Liver (tissue), 9 donors: Measurements from ENCODE around the gene TMEM204. TPM values are rescaled to one million over a fixed set of nuclear protein-coding genes. Genes with fewer than 3 reads are reported as not detected.

Source experiments
- DNase-seq: peaks from one replicate; pipeline ENCODE4 v3.0.0-alpha.2; 2017; ENCODE audit warnings: low spot score
- H3K27ac ChIP-seq, 2 donors: one replicate each; pipeline ENCODE4 v1.7.0; 2013; ENCODE audit warnings: inconsistent platforms in 2 of 2, low read length in 2 of 2, control low read depth in 1 of 2, low read depth in 1 of 2, mild to moderate bottlenecking in 1 of 2
- H3K27me3 ChIP-seq, 4 donors: one replicate each; pipeline versions ENCODE4 v1.6.1 to v1.7.0; 2013; ENCODE audit warnings: low read length in 3 of 4, inconsistent platforms in 1 of 4, mild to moderate bottlenecking in 1 of 4, moderate library complexity in 1 of 4; ENCODE audit not compliant: control insufficient read depth in 4 of 4, insufficient read depth in 4 of 4
- H3K36me3 ChIP-seq, 4 donors: one replicate each; pipeline versions ENCODE4 v1.6.1 to v1.7.0; 2013; ENCODE audit warnings: low read length in 3 of 4, mild to moderate bottlenecking in 3 of 4, low read depth in 1 of 4, moderate library complexity in 1 of 4; ENCODE audit not compliant: control insufficient read depth in 4 of 4, insufficient read depth in 3 of 4
- H3K4me1 ChIP-seq, 4 donors: one replicate each; pipeline versions ENCODE4 v1.6.1 to v1.7.0; 2013; ENCODE audit warnings: low read length in 3 of 4, mild to moderate bottlenecking in 3 of 4, moderate library complexity in 1 of 4; ENCODE audit not compliant: control insufficient read depth in 4 of 4, insufficient read depth in 4 of 4
- H3K4me3 ChIP-seq, 3 donors: one replicate each; pipeline versions ENCODE4 v1.6.1 to v1.7.0; 2013; ENCODE audit warnings: low read length in 3 of 3, control low read depth in 1 of 3, low read depth in 1 of 3, mild to moderate bottlenecking in 1 of 3
- H3K9ac ChIP-seq, 2 donors: one replicate each; pipeline ENCODE4 v1.7.0; 2013; ENCODE audit warnings: low read length in 2 of 2, mild to moderate bottlenecking in 2 of 2, moderate library complexity in 2 of 2, control low read depth in 1 of 2, low read depth in 1 of 2
- H3K9me3 ChIP-seq, 4 donors: one replicate each; pipeline versions ENCODE4 v1.6.1 to v1.7.0; 2013; ENCODE audit warnings: low read length in 3 of 4; ENCODE audit not compliant: control insufficient read depth in 4 of 4
- EGR1 ChIP-seq, 2 donors: IDR thresholded peaks; 2 replicates each; pipeline ENCODE4 v1.6.1; 2016 to 2018; ENCODE audit warnings: antibody characterized with exemption in 2 of 2, low read depth in 2 of 2
- FOXA1 ChIP-seq: IDR thresholded peaks from 2 replicates; pipeline ENCODE4 v1.6.1; 2016; ENCODE audit warnings: antibody characterized with exemption
- FOXA2 ChIP-seq: IDR thresholded peaks from 2 replicates; pipeline ENCODE4 v1.6.1; 2016; ENCODE audit warnings: antibody characterized with exemption
- GABPA ChIP-seq, 2 donors: IDR thresholded peaks in 1 of 2; conservative IDR thresholded peaks in 1 of 2; 2 replicates each; pipeline ENCODE4 v1.6.1; 2016; ENCODE audit warnings: antibody characterized with exemption in 2 of 2, mild to moderate bottlenecking in 1 of 2, moderate library complexity in 1 of 2
- HNF4A ChIP-seq, 2 donors: conservative IDR thresholded peaks; 2 replicates each; pipeline ENCODE4 v1.6.1; 2016; ENCODE audit warnings: antibody characterized with exemption in 2 of 2, mild to moderate bottlenecking in 2 of 2
- HNF4G ChIP-seq: IDR thresholded peaks from 2 replicates; pipeline ENCODE4 v1.6.1; 2016; ENCODE audit warnings: antibody characterized with exemption
- JUND ChIP-seq, 2 donors: IDR thresholded peaks; 2 replicates each; pipeline ENCODE4 v1.6.1; 2016; ENCODE audit warnings: antibody characterized with exemption in 2 of 2
- NR2F2 ChIP-seq: IDR thresholded peaks from 2 replicates; pipeline ENCODE4 v1.6.1; 2016; ENCODE audit warnings: antibody characterized with exemption
- RAD21 ChIP-seq, 2 donors: IDR thresholded peaks; 2 replicates each; pipeline ENCODE4 v1.6.1; 2016; ENCODE audit warnings: antibody characterized with exemption in 2 of 2, mild to moderate bottlenecking in 2 of 2
- RXRA ChIP-seq, 2 donors: IDR thresholded peaks; 2 replicates each; pipeline ENCODE4 v1.6.1; 2017 to 2018; ENCODE audit warnings: antibody characterized with exemption in 2 of 2, mild to moderate bottlenecking in 1 of 2
- SP1 ChIP-seq: IDR thresholded peaks from 2 replicates; pipeline ENCODE4 v1.6.1; 2018; ENCODE audit warnings: antibody characterized with exemption, mild to moderate bottlenecking
- TAF1 ChIP-seq: conservative IDR thresholded peaks from 2 replicates; pipeline ENCODE4 v1.6.1; 2016; ENCODE audit warnings: antibody characterized with exemption, mild to moderate bottlenecking
- YY1 ChIP-seq: IDR thresholded peaks from 2 replicates; pipeline ENCODE4 v1.6.1; 2016; ENCODE audit warnings: antibody characterized with exemption, mild to moderate bottlenecking
- WGBS: extraction: QIAGEN DNeasy Blood & Tissue Kit; methylation state at CpG from one replicate; pipeline ENCODE4 v1.1.7; 2013; 5-methylcytosine and 5-hydroxymethylcytosine counted together
- polyA plus RNA-seq, 2 donors: library from polyadenylated mRNA; stranded (reverse) in 1 of 2; unstranded in 1 of 2; fragments of 200-250 nt in 1 of 2; fragments of >200 nt in 1 of 2; fragmentation: Nextera tagmentation in 1 of 2; extraction: Ambion mirVana in 1 of 2; gene quantifications; one replicate each; pipeline versions ENCODE4 v1.2.1 to v1.2.3, GENCODE V29; 2013 to 2015
- total RNA-seq, 2 donors: library from RNA; depleted of rRNA; stranded (reverse); fragments of >200 nt; gene quantifications; one replicate each; pipeline ENCODE4 v1.2.3, GENCODE V29; 2014
- TF ChIP-seq, protein P1 (sequence below): IDR thresholded peaks from 2 replicates; pipeline ENCODE4 v1.6.1; 2016; ENCODE audit warnings: antibody characterized with exemption, mild to moderate bottlenecking
- TF ChIP-seq, protein P2 (sequence below): IDR thresholded peaks from 2 replicates; pipeline ENCODE4 v1.6.1; 2016; ENCODE audit warnings: antibody characterized with exemption
- TF ChIP-seq, protein P3 (sequence below): IDR thresholded peaks from 2 replicates; pipeline ENCODE4 v1.6.1; 2016; ENCODE audit warnings: antibody characterized with exemption
- TF ChIP-seq, protein P4 (sequence below): fragments of 150-350 bp; IDR thresholded peaks from 2 replicates; pipeline ENCODE4 v1.5.1; 2017; ENCODE audit warnings: improper control_type of control experiment, low read depth, low read length; ENCODE audit not compliant: missing input control
- TF ChIP-seq, protein P5 (sequence below): IDR thresholded peaks from 2 replicates; pipeline ENCODE4 v1.6.1; 2016; ENCODE audit warnings: antibody characterized with exemption
- donor health status: healthy.
- donor health status: healthy.
- donor health status: healthy.
- donor health status: healthy.
- donor health status: healthy.

TMEM204 gene
- total and polyA plus RNA-seq, 4 donors: 3.5 to 14.4 (median 10.7) TPM

DNA sequence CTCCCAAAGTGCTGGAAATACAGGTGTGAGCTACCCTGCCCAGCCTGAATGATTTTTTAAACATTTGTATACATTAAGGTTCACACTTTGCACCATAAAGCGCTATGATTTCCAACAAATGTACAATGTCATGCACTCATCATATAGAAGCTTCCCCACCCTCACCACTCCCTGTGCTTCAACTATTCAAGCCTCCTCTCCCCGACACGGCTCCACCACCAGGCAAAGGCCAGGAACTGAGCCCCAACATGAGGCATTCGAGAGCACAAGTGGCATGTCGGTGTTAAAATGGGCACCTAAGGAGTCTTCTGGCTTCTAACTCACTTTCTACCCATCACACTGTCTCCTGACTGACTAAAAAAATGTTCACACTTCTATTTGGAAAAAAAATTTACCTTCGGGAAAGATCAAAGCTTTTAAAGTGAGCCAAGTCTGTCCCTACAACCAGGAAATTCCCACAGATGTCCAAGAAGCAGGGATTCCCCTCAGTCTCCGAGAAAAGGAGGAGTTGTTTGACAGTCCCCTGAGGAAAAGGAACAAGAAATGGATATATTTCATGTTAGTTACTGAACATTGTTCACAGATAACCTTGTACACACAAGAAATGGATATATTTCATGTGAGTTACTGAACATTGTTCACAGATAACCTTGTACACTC is 37.7 kb downstream of the TMEM204 start:
- Histone ChIP-seq H3K36me3 (no peaks in the 10 kb centered on the region), H3K27me3 (no peaks in the 10 kb centered on the region), H3K4me3 (no peak overlapping the region), H3K9ac (no peak overlapping the region), H3K27ac (no peak overlapping the region), H3K9me3 (no peaks in the 10 kb centered on the region), H3K4me1 (no peaks in the 10 kb centered on the region)
- WGBS: 88% methylated on average over 7 of the region's 7 CpGs
- no peak for DNase-seq
- no peak for TF ChIP-seq GABPA (IDR thresholded peaks at IDR 0.05 in 1 of 2, conservative IDR thresholded peaks at IDR 0.05 in 1 of 2)
- TF ChIP-seq FOXA2: no peak
- TF ChIP-seq RAD21 (IDR thresholded peaks at IDR 0.05): no peak
- TF ChIP-seq, protein P1, sequence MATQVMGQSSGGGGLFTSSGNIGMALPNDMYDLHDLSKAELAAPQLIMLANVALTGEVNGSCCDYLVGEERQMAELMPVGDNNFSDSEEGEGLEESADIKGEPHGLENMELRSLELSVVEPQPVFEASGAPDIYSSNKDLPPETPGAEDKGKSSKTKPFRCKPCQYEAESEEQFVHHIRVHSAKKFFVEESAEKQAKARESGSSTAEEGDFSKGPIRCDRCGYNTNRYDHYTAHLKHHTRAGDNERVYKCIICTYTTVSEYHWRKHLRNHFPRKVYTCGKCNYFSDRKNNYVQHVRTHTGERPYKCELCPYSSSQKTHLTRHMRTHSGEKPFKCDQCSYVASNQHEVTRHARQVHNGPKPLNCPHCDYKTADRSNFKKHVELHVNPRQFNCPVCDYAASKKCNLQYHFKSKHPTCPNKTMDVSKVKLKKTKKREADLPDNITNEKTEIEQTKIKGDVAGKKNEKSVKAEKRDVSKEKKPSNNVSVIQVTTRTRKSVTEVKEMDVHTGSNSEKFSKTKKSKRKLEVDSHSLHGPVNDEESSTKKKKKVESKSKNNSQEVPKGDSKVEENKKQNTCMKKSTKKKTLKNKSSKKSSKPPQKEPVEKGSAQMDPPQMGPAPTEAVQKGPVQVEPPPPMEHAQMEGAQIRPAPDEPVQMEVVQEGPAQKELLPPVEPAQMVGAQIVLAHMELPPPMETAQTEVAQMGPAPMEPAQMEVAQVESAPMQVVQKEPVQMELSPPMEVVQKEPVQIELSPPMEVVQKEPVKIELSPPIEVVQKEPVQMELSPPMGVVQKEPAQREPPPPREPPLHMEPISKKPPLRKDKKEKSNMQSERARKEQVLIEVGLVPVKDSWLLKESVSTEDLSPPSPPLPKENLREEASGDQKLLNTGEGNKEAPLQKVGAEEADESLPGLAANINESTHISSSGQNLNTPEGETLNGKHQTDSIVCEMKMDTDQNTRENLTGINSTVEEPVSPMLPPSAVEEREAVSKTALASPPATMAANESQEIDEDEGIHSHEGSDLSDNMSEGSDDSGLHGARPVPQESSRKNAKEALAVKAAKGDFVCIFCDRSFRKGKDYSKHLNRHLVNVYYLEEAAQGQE: no peak
- no peak for TF ChIP-seq SP1
- no peak for TF ChIP-seq RXRA (IDR thresholded peaks at IDR 0.05)
- TF ChIP-seq JUND (IDR thresholded peaks at IDR 0.05): no peak
- no peak for TF ChIP-seq HNF4G
- TF ChIP-seq, protein P2, sequence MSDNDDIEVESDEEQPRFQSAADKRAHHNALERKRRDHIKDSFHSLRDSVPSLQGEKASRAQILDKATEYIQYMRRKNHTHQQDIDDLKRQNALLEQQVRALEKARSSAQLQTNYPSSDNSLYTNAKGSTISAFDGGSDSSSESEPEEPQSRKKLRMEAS: no peak
- TF ChIP-seq TAF1: no peak
- TF ChIP-seq, protein P3, sequence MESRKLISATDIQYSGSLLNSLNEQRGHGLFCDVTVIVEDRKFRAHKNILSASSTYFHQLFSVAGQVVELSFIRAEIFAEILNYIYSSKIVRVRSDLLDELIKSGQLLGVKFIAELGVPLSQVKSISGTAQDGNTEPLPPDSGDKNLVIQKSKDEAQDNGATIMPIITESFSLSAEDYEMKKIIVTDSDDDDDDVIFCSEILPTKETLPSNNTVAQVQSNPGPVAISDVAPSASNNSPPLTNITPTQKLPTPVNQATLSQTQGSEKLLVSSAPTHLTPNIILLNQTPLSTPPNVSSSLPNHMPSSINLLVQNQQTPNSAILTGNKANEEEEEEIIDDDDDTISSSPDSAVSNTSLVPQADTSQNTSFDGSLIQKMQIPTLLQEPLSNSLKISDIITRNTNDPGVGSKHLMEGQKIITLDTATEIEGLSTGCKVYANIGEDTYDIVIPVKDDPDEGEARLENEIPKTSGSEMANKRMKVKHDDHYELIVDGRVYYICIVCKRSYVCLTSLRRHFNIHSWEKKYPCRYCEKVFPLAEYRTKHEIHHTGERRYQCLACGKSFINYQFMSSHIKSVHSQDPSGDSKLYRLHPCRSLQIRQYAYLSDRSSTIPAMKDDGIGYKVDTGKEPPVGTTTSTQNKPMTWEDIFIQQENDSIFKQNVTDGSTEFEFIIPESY: no peak
- TF ChIP-seq EGR1 (IDR thresholded peaks at IDR 0.05; ENCODE audit: low read depth in 2 of 2): no peak
- TF ChIP-seq, protein P4, sequence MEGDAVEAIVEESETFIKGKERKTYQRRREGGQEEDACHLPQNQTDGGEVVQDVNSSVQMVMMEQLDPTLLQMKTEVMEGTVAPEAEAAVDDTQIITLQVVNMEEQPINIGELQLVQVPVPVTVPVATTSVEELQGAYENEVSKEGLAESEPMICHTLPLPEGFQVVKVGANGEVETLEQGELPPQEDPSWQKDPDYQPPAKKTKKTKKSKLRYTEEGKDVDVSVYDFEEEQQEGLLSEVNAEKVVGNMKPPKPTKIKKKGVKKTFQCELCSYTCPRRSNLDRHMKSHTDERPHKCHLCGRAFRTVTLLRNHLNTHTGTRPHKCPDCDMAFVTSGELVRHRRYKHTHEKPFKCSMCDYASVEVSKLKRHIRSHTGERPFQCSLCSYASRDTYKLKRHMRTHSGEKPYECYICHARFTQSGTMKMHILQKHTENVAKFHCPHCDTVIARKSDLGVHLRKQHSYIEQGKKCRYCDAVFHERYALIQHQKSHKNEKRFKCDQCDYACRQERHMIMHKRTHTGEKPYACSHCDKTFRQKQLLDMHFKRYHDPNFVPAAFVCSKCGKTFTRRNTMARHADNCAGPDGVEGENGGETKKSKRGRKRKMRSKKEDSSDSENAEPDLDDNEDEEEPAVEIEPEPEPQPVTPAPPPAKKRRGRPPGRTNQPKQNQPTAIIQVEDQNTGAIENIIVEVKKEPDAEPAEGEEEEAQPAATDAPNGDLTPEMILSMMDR: no peak
- no peak for TF ChIP-seq FOXA1
- no peak for TF ChIP-seq NR2F2
- TF ChIP-seq YY1: no peak
- TF ChIP-seq, protein P5, sequence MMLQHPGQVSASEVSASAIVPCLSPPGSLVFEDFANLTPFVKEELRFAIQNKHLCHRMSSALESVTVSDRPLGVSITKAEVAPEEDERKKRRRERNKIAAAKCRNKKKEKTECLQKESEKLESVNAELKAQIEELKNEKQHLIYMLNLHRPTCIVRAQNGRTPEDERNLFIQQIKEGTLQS: no peak
- TF ChIP-seq HNF4A (conservative IDR thresholded peaks at IDR 0.05): no peak
